ENCODE data around the gene WFDC9.
"Not testable (repeated sequence)": the region's sequence is repeated elsewhere in the genome, so short reads cannot be mapped to it uniquely, and the experiment has no call there.

The WFDC9 gene

GRCh38 chr20:45589725-45590124 lies 41.4 kb downstream of the WFDC9 start:
- no peak for DNase-seq

DNA sequence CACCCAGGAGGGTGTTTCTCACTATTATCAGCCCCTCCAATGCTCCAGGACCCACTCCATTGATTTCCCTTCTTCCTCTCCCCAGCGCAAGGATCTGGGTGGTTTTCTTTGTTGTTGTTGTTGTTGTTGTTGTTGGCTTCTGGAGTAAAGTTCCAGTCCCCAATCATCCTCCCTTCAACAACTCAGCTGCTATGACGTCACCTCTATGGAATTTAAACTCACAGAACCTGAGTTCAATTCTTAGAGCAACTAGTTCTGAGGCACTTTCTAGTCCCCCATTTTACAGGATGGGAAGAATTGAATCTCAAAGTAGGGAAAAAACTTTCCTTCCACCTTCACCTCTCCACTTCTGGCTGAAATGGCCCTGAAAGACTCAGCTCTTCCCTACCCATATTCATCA lies 42.3 kb downstream of the WFDC9 start:
- DNase-seq = no peak

GRCh38 chr20:45585986-45586385 lies 45.1 kb downstream of the WFDC9 start:
- DNase-seq = not testable (repeated sequence)

DNA sequence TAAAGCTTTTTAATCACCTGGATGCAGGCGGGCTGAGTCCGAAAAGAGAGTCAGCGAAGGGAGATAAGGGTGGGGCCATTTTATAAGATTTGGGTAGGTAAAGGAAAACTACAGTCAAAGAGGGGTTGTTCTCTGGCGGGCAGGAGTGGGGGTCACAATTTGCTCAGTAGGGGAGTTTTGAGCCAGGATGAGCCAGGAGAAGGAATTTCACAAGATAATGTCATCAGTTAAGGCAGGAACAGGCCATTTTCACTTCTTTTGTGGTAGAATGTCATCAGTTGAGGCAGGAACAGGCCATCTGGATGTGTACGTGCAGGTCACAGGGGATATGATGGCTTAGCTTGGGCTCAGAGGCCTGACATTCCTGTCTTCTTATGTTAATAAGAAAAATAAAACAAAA lies 46.8 kb downstream of the WFDC9 start:
- DNase-seq = not testable (repeated sequence)

DNA sequence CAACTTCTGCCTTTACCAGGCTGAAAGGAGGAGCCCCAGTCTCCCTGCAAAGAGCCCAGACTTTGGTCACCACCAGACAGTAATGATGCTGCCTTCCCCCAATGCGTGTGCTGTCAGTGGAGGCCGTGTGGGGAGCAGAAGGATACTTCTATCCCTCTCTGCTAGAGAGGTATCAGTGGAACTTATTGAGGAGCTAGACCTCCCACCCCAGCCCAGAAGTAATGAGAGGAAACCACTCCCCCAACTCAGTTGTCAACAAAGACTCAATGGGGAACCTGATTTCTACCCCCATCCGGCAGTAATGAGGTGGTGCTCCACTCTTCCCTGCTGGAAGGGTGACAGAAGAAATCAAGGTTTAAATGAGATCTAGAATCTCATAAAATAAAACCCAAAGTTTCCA lies 47.6 kb downstream of the WFDC9 start:
- DNase-seq = no peak

DNA sequence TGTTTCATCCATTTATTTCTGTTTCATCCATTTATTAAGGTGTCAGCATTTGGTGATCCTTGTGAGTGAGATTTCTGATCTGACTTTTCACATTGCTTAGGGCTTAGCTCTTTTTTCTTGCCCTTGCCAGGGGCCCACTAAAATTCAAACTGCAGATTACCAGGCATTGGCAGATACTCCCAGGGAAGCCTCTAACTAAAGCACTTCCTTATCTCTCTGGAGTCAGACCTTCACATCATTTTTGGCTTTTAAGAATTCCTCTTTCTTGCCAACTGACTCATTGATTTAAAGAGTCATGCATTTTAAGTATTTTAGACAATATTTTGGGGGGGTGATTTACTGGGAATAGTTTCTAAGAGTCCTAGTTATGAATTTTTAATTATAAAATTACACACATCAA lies 49.4 kb downstream of the WFDC9 start:
- DNase-seq = no peak

- no peak for DNase-seq
Measured at GRCh38 chr20:45579184-45579583, 51.9 kb downstream of the WFDC9 start, which contains the start of gene WFDC8. WFDC8 (minus strand) TSS chr20:45579284; CDS start chr20:45579247, 37 bp downstream.

DNA sequence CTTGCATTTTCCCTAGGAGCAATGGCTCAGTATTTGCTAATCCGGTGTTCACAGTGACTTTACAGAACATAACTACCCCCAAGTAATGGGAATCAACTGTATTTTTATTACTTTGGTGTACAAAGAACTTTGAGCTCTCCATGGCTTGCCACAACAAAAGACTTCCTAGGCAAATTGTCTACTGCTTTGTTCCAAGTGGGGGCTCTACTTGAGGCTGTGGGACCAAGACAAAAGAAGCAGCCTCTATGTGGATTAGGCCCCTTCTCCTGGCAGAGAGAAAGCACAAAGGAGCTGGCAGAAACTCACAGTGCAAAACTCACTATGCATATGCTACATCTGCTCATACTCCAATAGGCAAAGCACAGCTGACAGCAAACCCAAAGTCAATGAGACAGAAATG lies 52.9 kb downstream of the WFDC9 start:
- no peak for DNase-seq

- DNase-seq = no peak
Measured at GRCh38 chr20:45576995-45577394, 54.1 kb downstream of the WFDC9 start.

DNA sequence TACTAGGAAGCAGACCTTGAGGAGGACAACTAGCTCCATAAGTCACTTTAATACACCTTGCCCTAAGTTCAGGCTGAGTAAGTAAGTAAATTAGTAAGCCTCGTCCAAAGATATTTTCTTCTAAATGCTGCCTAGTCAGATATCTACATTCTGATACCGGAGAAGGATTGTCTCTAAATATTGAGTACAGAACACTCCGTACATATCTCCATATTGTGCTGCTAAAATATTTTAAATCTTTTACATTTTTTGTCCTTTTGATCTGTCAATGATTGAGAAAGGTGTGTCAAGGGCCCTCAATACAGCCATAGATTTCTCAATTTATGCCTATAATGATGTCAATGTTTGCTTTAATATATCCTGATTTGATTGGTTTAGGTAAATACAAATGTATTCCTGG lies 55.2 kb downstream of the WFDC9 start:
- DNase-seq = no peak

- not testable (repeated sequence) for DNase-seq
Measured at GRCh38 chr20:45569650-45570049, 61.4 kb downstream of the WFDC9 start.

GRCh38 chr20:45564760-45565276 lies 66.3 kb downstream of the WFDC9 start:
- no peak for DNase-seq
